HCT116 (cell line): ENCODE data around the gene PPFIA2. TPM values are rescaled to one million over a fixed set of nuclear protein-coding genes. Genes with fewer than 3 reads are reported as not detected.

Source experiments
- ATAC-seq: fragments of 200-7000 bp; cut with Tn5 transposase; 2 replicates; pipeline ENCODE4 v1.9.1; 2020; ENCODE audit warnings: mild to moderate bottlenecking, moderate library complexity
- BruUV-seq: library from RNA; stranded (reverse); fragments of 400-500 nt; replicated peaks from 2 replicates; lab custom pipeline; 2021; lab: Mats Ljungman, UMichigan
- CTCF ChIA-PET: fragments of 300-600 bp; sonication (Branson Sonifier 250); formaldehyde crosslinking; loops from one replicate; lab custom pipeline; 2021; ENCODE audit warnings: antibody characterized with exemption; lab: Charles Lee
- POLR2A ChIA-PET: fragments of 300-600, 350-600 bp; sonication (Branson Sonifier 250); formaldehyde crosslinking; loops from one replicate; lab custom pipeline; 2021; ENCODE audit warnings: antibody characterized with exemption; lab: Charles Lee
- RAD21 ChIA-PET, 2 experiments: fragments of 300-600 bp; sonication (Branson Sonifier 250); formaldehyde crosslinking; loops; one replicate each; lab custom pipeline; 2023; ENCODE audit warnings: low total read pairs in 2 of 2; ENCODE audit not compliant: uncharacterized antibody in 2 of 2, unreplicated experiment in 2 of 2, low non-redundant PET in 1 of 2; lab: Charles Lee
- DNase-seq: peaks from one replicate; pipeline ENCODE4 v3.0.0-alpha.2; 2010; ENCODE audit warnings: low read depth, low spot score
- H2AFZ ChIP-seq: fragments of 200-600 bp; shearing (Covaris generic), sonication (generic); 2 replicates; pipeline ENCODE4 v1.6.1; 2017; ENCODE audit warnings: low read depth, mixed run types, mixed read lengths, antibody characterized with exemption, low read length; ENCODE audit not compliant: poor library complexity, severe bottlenecking
- H3K27ac ChIP-seq: 2 replicates; pipeline ENCODE4 v1.5.1; 2012; ENCODE audit warnings: low read depth, low read length
- H3K27me3 ChIP-seq: fragments of 200-600 bp; sonication (generic); 2 replicates; pipeline ENCODE4 v1.6.1; 2016; ENCODE audit warnings: mixed run types, low read length, mixed read lengths; ENCODE audit not compliant: insufficient read depth
- H3K36me3 ChIP-seq, 2 experiments: fragments of 200-500 bp in 1 of 2; fragments of 200-600 bp in 1 of 2; sonication (Bioruptor generic) in 1 of 2; sonication (generic) in 1 of 2; 2 replicates each; pipeline versions ENCODE4 v1.5.1 to v1.6.1; 2014 to 2016; ENCODE audit warnings: low read length in 2 of 2, inconsistent platforms in 1 of 2, mixed read lengths in 1 of 2, mixed run types in 1 of 2; ENCODE audit not compliant: insufficient read depth in 2 of 2, control insufficient read depth in 1 of 2
- H3K4me1 ChIP-seq, 2 experiments: fragments of 200-600 bp in 1 of 2; sonication (generic) in 1 of 2; 2 replicates each; pipeline versions ENCODE4 v1.5.1 to v1.6.1; 2012 to 2017; ENCODE audit warnings: low read length in 2 of 2, inconsistent platforms in 1 of 2, mild to moderate bottlenecking in 1 of 2, mixed read lengths in 1 of 2, mixed run types in 1 of 2, moderate library complexity in 1 of 2; ENCODE audit not compliant: insufficient read depth in 2 of 2, control insufficient read depth in 1 of 2
- H3K4me2 ChIP-seq: fragments of 200-600 bp; sonication (generic); 2 replicates; pipeline ENCODE4 v1.6.1; 2017; ENCODE audit warnings: mixed run types, low read length, mixed read lengths
- H3K4me3 ChIP-seq, 2 experiments: fragments of 200-600 bp in 1 of 2; sonication (generic) in 1 of 2; replicated peaks in 1 of 2; 2 replicates each; pipeline ENCODE4 v1.5.1; 2011 to 2016; ENCODE audit warnings: low read length in 2 of 2, control low read depth in 1 of 2, low read depth in 1 of 2, mild to moderate bottlenecking in 1 of 2, mixed read lengths in 1 of 2, mixed run types in 1 of 2
- H3K79me2 ChIP-seq: fragments of 200-600 bp; sonication (generic); 2 replicates; pipeline ENCODE4 v1.6.1; 2017; ENCODE audit warnings: mild to moderate bottlenecking, mixed run types, low read length, moderate library complexity, mixed read lengths; ENCODE audit not compliant: insufficient read depth
- H3K9ac ChIP-seq: fragments of 200-600 bp; sonication (generic); 2 replicates; pipeline ENCODE4 v1.6.1; 2016; ENCODE audit warnings: low read length, mixed read lengths
- H3K9me2 ChIP-seq: fragments of 200-600 bp; sonication (generic), shearing (Covaris generic); 2 replicates; pipeline ENCODE4 v1.6.1; 2017; ENCODE audit warnings: mixed run types, mild to moderate bottlenecking, moderate library complexity; ENCODE audit not compliant: insufficient read depth
- H3K9me3 ChIP-seq, 2 experiments: fragments of 200-500 bp in 1 of 2; fragments of 200-600 bp in 1 of 2; sonication (Bioruptor generic) in 1 of 2; sonication (generic) in 1 of 2; 2 replicates each; pipeline ENCODE4 v1.6.1; 2014 to 2017; ENCODE audit warnings: low read length in 2 of 2, mixed read lengths in 2 of 2, inconsistent platforms in 1 of 2, low read depth in 1 of 2, mild to moderate bottlenecking in 1 of 2, mixed run types in 1 of 2, moderate library complexity in 1 of 2; ENCODE audit not compliant: control insufficient read depth in 1 of 2, insufficient read depth in 1 of 2
- H4K20me1 ChIP-seq: fragments of 200-600 bp; sonication (generic), shearing (Covaris generic); 2 replicates; pipeline ENCODE4 v1.6.1; 2017; ENCODE audit warnings: mixed run types, mild to moderate bottlenecking, moderate library complexity; ENCODE audit not compliant: insufficient read depth
- CEBPB ChIP-seq: IDR thresholded peaks from 2 replicates; pipeline ENCODE4 v1.6.1; 2012; ENCODE audit warnings: low read depth
- EGR1 ChIP-seq: IDR thresholded peaks from 2 replicates; pipeline ENCODE4 v1.6.1; 2012; ENCODE audit warnings: low read depth
- EZH2 ChIP-seq: fragments of 200-600 bp; sonication (generic); IDR thresholded peaks from 2 replicates; pipeline ENCODE4 v1.6.1; 2017; ENCODE audit warnings: antibody characterized with exemption, mixed run types
- FOSL1 ChIP-seq: IDR thresholded peaks from 2 replicates; pipeline ENCODE4 v1.6.1; 2012; ENCODE audit warnings: low read depth
- MAX ChIP-seq: IDR thresholded peaks from 2 replicates; pipeline ENCODE4 v1.6.1; 2012
- POLR2A ChIP-seq: IDR thresholded peaks from 2 replicates; pipeline ENCODE4 v1.7.0; 2011; ENCODE audit warnings: borderline replicate concordance; ENCODE audit not compliant: insufficient read depth, insufficient read length; ENCODE audit errors: extremely low read depth
- RAD21 ChIP-seq: IDR thresholded peaks from 2 replicates; pipeline ENCODE4 v1.6.1; 2012; ENCODE audit warnings: low read depth, mild to moderate bottlenecking
- YY1 ChIP-seq: IDR thresholded peaks from 2 replicates; pipeline ENCODE4 v1.6.1; 2011; ENCODE audit warnings: low read length, low read depth, moderate library complexity, mild to moderate bottlenecking; ENCODE audit not compliant: insufficient replicate concordance; ENCODE audit errors: extremely low read depth
- ZFX ChIP-seq: fragments of 450-650 bp; IDR thresholded peaks from 2 replicates; pipeline ENCODE4 v1.6.1; 2017
- ZNF274 ChIP-seq: fragments of 200-500 bp; sonication (Bioruptor generic); IDR thresholded peaks from 2 replicates; pipeline ENCODE4 v1.6.1; 2014; ENCODE audit warnings: mild to moderate bottlenecking, low read depth, low read length, inconsistent platforms
- intact Hi-C: fragments of 100-400 bp; cut with micrococcal nuclease; formaldehyde crosslinking; loops from 2 replicates; pipeline ENCODE4 v1.10.0; 2022
- total RNA-seq: library from RNA; stranded (reverse); gene quantifications from one replicate; pipeline ENCODE4 v1.2.1, GENCODE V29; 2021; ENCODE audit not compliant: unreplicated experiment

PPFIA2 gene
- total RNA-seq, 1 experiment from 2014 or later: not detected

GRCh38 chr12:81546811-81547210 is 212.3 kb downstream of the PPFIA2 start:
- intact Hi-C loops: no loop called here
- ChIA-PET POLR2A (no interaction called here), CTCF (no interaction called here), RAD21 (no interaction called here)
- ATAC-seq (no peak), DNase-seq (no peak)
- no peak overlapping the region for H3K9ac ChIP-seq
- no peak overlapping the region for H3K27ac ChIP-seq
- H3K4me2 ChIP-seq: no peak overlapping the region
- H3K36me3 ChIP-seq: no peaks in the 10 kb centered on the region
- no TSS peak for BruUV-seq
- no peaks in the 10 kb centered on the region for H3K9me3 ChIP-seq
- no peaks in the 10 kb centered on the region for H3K4me1 ChIP-seq
- H3K4me3 ChIP-seq: no peak overlapping the region
- H4K20me1 ChIP-seq: no peaks in the 10 kb centered on the region
- TF ChIP-seq ZNF274 (no peak), CEBPB (no peak), FOSL1 (no peak), EZH2 (no peak)
- no peaks in the 10 kb centered on the region for H3K79me2 ChIP-seq
- H2AFZ ChIP-seq: no peak overlapping the region
- H3K9me2 ChIP-seq: no peaks in the 10 kb centered on the region
- H3K27me3 ChIP-seq: no peaks in the 10 kb centered on the region

- H2AFZ ChIP-seq: no peak overlapping the region
- H3K27me3 ChIP-seq: no peaks in the 10 kb centered on the region
- intact Hi-C loops: no loop called here
- ATAC-seq (no peak), DNase-seq (no peak)
- no peaks in the 10 kb centered on the region for H3K9me3 ChIP-seq
- no peaks in the 10 kb centered on the region for H3K79me2 ChIP-seq
- BruUV-seq: no TSS peak
- ChIA-PET RAD21 (no interaction called here), CTCF (no interaction called here), POLR2A (no interaction called here)
- no peak overlapping the region for H3K4me3 ChIP-seq
- H3K27ac ChIP-seq: no peak overlapping the region
- H3K9me2 ChIP-seq: no peaks in the 10 kb centered on the region
- no peak for TF ChIP-seq YY1
- TF ChIP-seq POLR2A: no peak
- TF ChIP-seq EGR1: no peak
- no peak for TF ChIP-seq RAD21
- TF ChIP-seq ZFX: no peak
- TF ChIP-seq MAX: no peak
- H3K4me2 ChIP-seq: no peak overlapping the region
- H4K20me1 ChIP-seq: no peaks in the 10 kb centered on the region
- no peaks in the 10 kb centered on the region for H3K4me1 ChIP-seq
- H3K36me3 ChIP-seq: no peaks in the 10 kb centered on the region
- H3K9ac ChIP-seq: no peak overlapping the region
Observed at GRCh38 chr12:81543621-81544139, 215.5 kb downstream of the PPFIA2 start.
